H1 (cell line): Measurements from ENCODE around the gene CYP46A1. TPM values are rescaled to one million over a fixed set of nuclear protein-coding genes. Genes with fewer than 3 reads are reported as not detected.

ENCODE experiments used
- CTCF ChIA-PET: fragments of 300-600 bp; sonication (Branson Sonifier 250); formaldehyde crosslinking; loops from one replicate; lab custom pipeline; 2021; ENCODE audit not compliant: partially characterized antibody; lab: Charles Lee
- POLR2A ChIA-PET: fragments of 300-600 bp; sonication (Branson Sonifier 250); formaldehyde crosslinking; loops from one replicate; lab custom pipeline; 2021; ENCODE audit warnings: inconsistent platforms; ENCODE audit not compliant: partially characterized antibody; lab: Charles Lee
- DNase-seq, 2 experiments: peaks; one replicate each; pipeline versions ENCODE4 v3.0.0 to v3.0.0-alpha.2; 2010 to 2022; ENCODE audit warnings: low spot score in 2 of 2, low read depth in 1 of 2, mixed read lengths in 1 of 2
- FAIRE-seq: peaks from 2 replicates; lab custom pipeline; 2011; peaks lifted over from hg19 to GRCh38; lab: Jason Lieb, UNC
- H2AFZ ChIP-seq: 2 replicates; pipeline ENCODE4 v1.8.1; 2012; ENCODE audit warnings: low read length, inconsistent platforms
- H2AK5ac ChIP-seq: 2 replicates; pipeline ENCODE4 v1.6.1; 2013; ENCODE audit warnings: low read depth, low read length
- H2BK120ac ChIP-seq: replicated peaks from 2 replicates; pipeline ENCODE3; 2013; ENCODE audit warnings: low read depth, low read length, inconsistent platforms
- H2BK12ac ChIP-seq: 2 replicates; pipeline ENCODE4 v1.6.1; 2013; ENCODE audit warnings: low read depth, low read length
- H2BK15ac ChIP-seq: 2 replicates; pipeline ENCODE4 v1.6.1; 2013; ENCODE audit warnings: low read length
- H2BK20ac ChIP-seq: 2 replicates; pipeline ENCODE4 v1.6.1; 2013; ENCODE audit warnings: low read length
- H2BK5ac ChIP-seq: 2 replicates; pipeline ENCODE4 v1.6.1; 2013; ENCODE audit warnings: low read depth, low read length
- H3K14ac ChIP-seq: 2 replicates; pipeline ENCODE4 v1.6.1; 2013; ENCODE audit warnings: inconsistent platforms; ENCODE audit not compliant: insufficient read length
- H3K18ac ChIP-seq: 2 replicates; pipeline ENCODE4 v1.6.1; 2013; ENCODE audit warnings: low read length; ENCODE audit errors: extremely low read depth
- H3K23ac ChIP-seq: 2 replicates; pipeline ENCODE4 v1.6.1; 2013; ENCODE audit warnings: inconsistent platforms; ENCODE audit not compliant: insufficient read length
- H3K23me2 ChIP-seq: 2 replicates; pipeline ENCODE4 v1.6.1; 2013; ENCODE audit warnings: low read depth, low read length
- H3K27ac ChIP-seq: 2 replicates; pipeline ENCODE4 v1.6.1; 2011; ENCODE audit warnings: low read depth, low read length, inconsistent platforms
- H3K27me3 ChIP-seq, 4 experiments: replicated peaks in 1 of 4; 1 replicate in 1 of 4; 2 replicates in 3 of 4; pipeline versions ENCODE4 v1.6.1 to v1.8.1; 2011 to 2013; ENCODE audit warnings: low read length in 3 of 4, mild to moderate bottlenecking in 3 of 4, inconsistent platforms in 2 of 4, mixed read lengths in 2 of 4, moderate library complexity in 1 of 4; ENCODE audit not compliant: control insufficient read depth in 3 of 4, insufficient read depth in 3 of 4; ENCODE audit errors: extremely low read depth in 1 of 4
- H3K36me3 ChIP-seq, 4 experiments: 2 replicates each; pipeline versions ENCODE4 v1.6.1 to v1.8.1; 2011 to 2013; ENCODE audit warnings: mild to moderate bottlenecking in 4 of 4, low read length in 3 of 4, moderate library complexity in 2 of 4, control low read depth in 1 of 4, inconsistent platforms in 1 of 4; ENCODE audit not compliant: insufficient read depth in 4 of 4, control insufficient read depth in 2 of 4
- H3K4ac ChIP-seq: replicated peaks from 2 replicates; pipeline ENCODE3; 2013; ENCODE audit warnings: low read length, low read depth, mixed read lengths, inconsistent platforms; ENCODE audit not compliant: insufficient read length
- H3K4me1 ChIP-seq, 4 experiments: replicated peaks in 1 of 4; 1 replicate in 1 of 4; 2 replicates in 3 of 4; pipeline versions ENCODE4 v1.6.1 to v1.8.1; 2011 to 2013; ENCODE audit warnings: low read length in 3 of 4, inconsistent platforms in 2 of 4, mixed read lengths in 1 of 4; ENCODE audit not compliant: insufficient read depth in 4 of 4, control insufficient read depth in 3 of 4
- H3K4me2 ChIP-seq, 2 experiments: 2 replicates each; pipeline versions ENCODE4 v1.6.1 to v1.8.1; 2011 to 2013; ENCODE audit warnings: low read depth in 2 of 2, low read length in 2 of 2, control low read depth in 1 of 2, inconsistent platforms in 1 of 2, mild to moderate bottlenecking in 1 of 2; ENCODE audit not compliant: insufficient read depth in 1 of 2
- H3K4me3 ChIP-seq, 4 experiments: fragments of 200-600, 300-600 bp in 1 of 4; sonication (generic), shearing (Covaris generic), sonication (Bioruptor Twin) in 1 of 4; 2 replicates each; pipeline versions ENCODE4 v1.5.1 to v1.8.1; 2011 to 2016; ENCODE audit warnings: low read length in 4 of 4, low read depth in 3 of 4, control low read depth in 2 of 4, inconsistent platforms in 2 of 4, mild to moderate bottlenecking in 2 of 4, mixed read lengths in 1 of 4, moderate library complexity in 1 of 4; ENCODE audit not compliant: insufficient read depth in 2 of 4; ENCODE audit errors: extremely low read depth in 1 of 4
- H3K56ac ChIP-seq: replicated peaks from 2 replicates; pipeline ENCODE3; 2013; ENCODE audit warnings: low read depth, mild to moderate bottlenecking, mixed read lengths, low read length, inconsistent platforms; ENCODE audit not compliant: insufficient read length
- H3K79me1 ChIP-seq: 2 replicates; pipeline ENCODE4 v1.6.1; 2013; ENCODE audit warnings: low read depth, low read length, control low read depth
- H3K79me2 ChIP-seq, 2 experiments: 2 replicates each; pipeline versions ENCODE4 v1.6.1 to v1.8.1; 2012 to 2013; ENCODE audit warnings: low read length in 2 of 2, mild to moderate bottlenecking in 2 of 2, inconsistent platforms in 1 of 2; ENCODE audit not compliant: insufficient read depth in 2 of 2, control insufficient read depth in 1 of 2
- H3K9ac ChIP-seq, 4 experiments: replicated peaks in 1 of 4; 1 replicate in 1 of 4; 2 replicates in 3 of 4; pipeline versions ENCODE4 v1.6.1 to v1.8.1; 2011 to 2013; ENCODE audit warnings: low read depth in 3 of 4, low read length in 3 of 4, control low read depth in 2 of 4, mild to moderate bottlenecking in 2 of 4, moderate library complexity in 2 of 4, inconsistent platforms in 1 of 4; ENCODE audit errors: extremely low read depth in 1 of 4
- H3K9me3 ChIP-seq, 2 experiments: 2 replicates each; pipeline versions ENCODE4 v1.6.1 to v1.8.1; 2012 to 2013; ENCODE audit warnings: mild to moderate bottlenecking in 2 of 2, moderate library complexity in 2 of 2, control low read depth in 1 of 2, inconsistent platforms in 1 of 2, low read depth in 1 of 2, low read length in 1 of 2, mixed read lengths in 1 of 2; ENCODE audit not compliant: insufficient read depth in 2 of 2
- H4K20me1 ChIP-seq, 2 experiments: replicated peaks in 1 of 2; 2 replicates each; pipeline versions ENCODE3 to v1.8.1; 2011 to 2013; ENCODE audit warnings: inconsistent platforms in 2 of 2, low read length in 2 of 2, mild to moderate bottlenecking in 1 of 2; ENCODE audit not compliant: insufficient read depth in 2 of 2, control insufficient read depth in 1 of 2
- H4K5ac ChIP-seq: 2 replicates; pipeline ENCODE4 v1.6.1; 2013; ENCODE audit warnings: low read length, low read depth, mixed read lengths, inconsistent platforms; ENCODE audit not compliant: insufficient read length
- H4K8ac ChIP-seq: 2 replicates; pipeline ENCODE4 v1.8.0; 2013; ENCODE audit warnings: mild to moderate bottlenecking, moderate library complexity, low read length, inconsistent platforms; ENCODE audit not compliant: insufficient read depth; ENCODE audit errors: extremely low read depth
- H4K91ac ChIP-seq: replicated peaks from 2 replicates; pipeline ENCODE3; 2013; ENCODE audit warnings: low read length, mixed read lengths, inconsistent platforms; ENCODE audit not compliant: insufficient read length
- TBP ChIP-seq: IDR thresholded peaks from 2 replicates; pipeline ENCODE4 v1.6.1; 2011; ENCODE audit warnings: low read depth, low read length, improper control_type of control experiment
- WGBS, 2 experiments: shearing (Covaris generic) in 1 of 2; methylation state at CpG; one replicate each; pipeline versions ENCODE4 v1.1.6 to v1.1.7; 2013 to 2015; ENCODE audit warnings: low lambda C conversion rate in 2 of 2, mixed read lengths in 2 of 2, inconsistent platforms in 1 of 2, low coverage in 1 of 2, missing lambda C conversion rate in 1 of 2; ENCODE audit not compliant: insufficient replicate concordance in 2 of 2, insufficient coverage in 1 of 2, insufficient read length in 1 of 2; ENCODE audit errors: extremely low coverage in 1 of 2, missing lambda C conversion rate in 1 of 2; 5-methylcytosine and 5-hydroxymethylcytosine counted together
- polyA plus RNA-seq, 7 experiments: library from polyadenylated mRNA; depleted of rRNA in 3 of 7; stranded (reverse) in 5 of 7; unstranded in 2 of 7; fragments of >200 nt in 5 of 7; fragments of 200-250 nt in 2 of 7; gene quantifications; 1 replicate in 5 of 7; 2 replicates in 1 of 7; 4 replicates in 1 of 7; pipeline versions ENCODE4 v1.2.1 to v1.2.3, GENCODE V29; 2011 to 2013; ENCODE audit warnings: missing spikeins in 2 of 7, mixed read lengths in 2 of 7
- total RNA-seq: library from RNA; stranded (reverse); fragmentation: NEBNext Ultra II Directional; extraction: Animal tissue kit (Norgen Biotek cat#: 25700); gene quantifications from 2 replicates; pipeline ENCODE4 v1.2.1, GENCODE V29; 2021

The CYP46A1 gene
- total and polyA plus RNA-seq, 2 of the 8 experiments (the other 6 are each of a cell fraction or from before 2014, with no cell fraction given) = 0.41 to 1.3 TPM

DNA sequence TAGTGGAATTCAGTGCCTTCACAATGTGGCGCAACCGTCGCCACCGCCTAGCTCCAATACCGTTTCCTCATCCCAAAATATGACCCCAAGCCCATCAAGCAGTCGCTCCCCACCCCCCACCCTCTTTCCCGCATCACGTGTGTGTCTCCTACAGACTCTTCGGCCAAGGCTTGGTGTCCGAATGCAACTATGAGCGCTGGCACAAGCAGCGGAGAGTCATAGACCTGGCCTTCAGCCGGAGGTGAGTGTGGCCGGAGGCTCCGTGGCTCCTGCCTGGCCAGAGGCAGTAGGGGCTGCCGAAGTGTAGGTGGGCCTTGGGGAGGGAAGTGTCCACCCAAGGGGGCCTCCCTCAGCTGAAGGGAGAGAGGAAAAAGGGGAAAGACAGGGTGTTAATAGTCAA is 15.8 kb downstream of the CYP46A1 start:
- no peak overlapping the region for H3K4ac ChIP-seq
- no peak overlapping the region for H3K4me3 ChIP-seq
- H3K36me3 ChIP-seq = no peaks in the 10 kb centered on the region
- no peaks in the 10 kb centered on the region for H3K79me2 ChIP-seq
- TF ChIP-seq TBP = no peak
- H3K23me2 ChIP-seq = no peaks in the 10 kb centered on the region
- WGBS, 2 experiments = 97% methylated on average over 16 of the region's 16 CpGs; no CpG with 5 or more reads in 1 of the 2 experiments
- H3K9ac ChIP-seq = no peak overlapping the region
- ChIA-PET POLR2A (no interaction called here), CTCF (interaction anchor here (0.8 to 4.5 kb wide), 4 partner anchors 12 to 199 kb away, joined by 3 to 35 read pairs (median 4); no protein-coding TSS in a partner anchor)
- H3K9me3 ChIP-seq = peaks cover 12 to 14% of the 10 kb centered on the region in 2 experiments; a peak in 3 of 4 replicates
- H3K14ac ChIP-seq = no peak overlapping the region
- H3K27ac ChIP-seq = no peak overlapping the region
- no peak overlapping the region for H2AFZ ChIP-seq
- no peak overlapping the region for H2BK5ac ChIP-seq
- H3K79me1 ChIP-seq = no peaks in the 10 kb centered on the region
- no peak overlapping the region for H2BK12ac ChIP-seq
- H3K4me2 ChIP-seq = no peak overlapping the region
- no peak overlapping the region for H3K23ac ChIP-seq
- H3K27me3 ChIP-seq = no peaks in the 10 kb centered on the region
- H4K91ac ChIP-seq = no peak overlapping the region
- H2BK15ac ChIP-seq = no peak overlapping the region
- FAIRE-seq (no peak), DNase-seq (no peak)
- no peak overlapping the region for H4K5ac ChIP-seq
- no peak overlapping the region for H2BK20ac ChIP-seq
- no peak overlapping the region for H3K18ac ChIP-seq
- H4K20me1 ChIP-seq = no peaks in the 10 kb centered on the region
- H3K56ac ChIP-seq = no peak overlapping the region
- H2BK120ac ChIP-seq = no peak overlapping the region
- no peak overlapping the region for H2AK5ac ChIP-seq
- no peak overlapping the region for H4K8ac ChIP-seq
- H3K4me1 ChIP-seq = no peaks in the 10 kb centered on the region
